ENCODE results near the gene LCE6A.

- TF ChIP-seq CTCF (IDR thresholded peaks at IDR 0.05; ENCODE audit: low read depth, low read length) (no peak), MYC (IDR thresholded peaks at IDR 0.05; ENCODE audit: low read depth, low read length) (no peak)
Observed at GRCh38 chr1:152884966-152885624, 42.4 kb downstream of the LCE6A start.

All from NB4 (cell line).